ENCODE data around the gene NLRP8.
"Not testable (repeated sequence)": the region's sequence is repeated elsewhere in the genome, so short reads cannot be mapped to it uniquely, and the experiment has no call there.

The NLRP8 gene

DNA sequence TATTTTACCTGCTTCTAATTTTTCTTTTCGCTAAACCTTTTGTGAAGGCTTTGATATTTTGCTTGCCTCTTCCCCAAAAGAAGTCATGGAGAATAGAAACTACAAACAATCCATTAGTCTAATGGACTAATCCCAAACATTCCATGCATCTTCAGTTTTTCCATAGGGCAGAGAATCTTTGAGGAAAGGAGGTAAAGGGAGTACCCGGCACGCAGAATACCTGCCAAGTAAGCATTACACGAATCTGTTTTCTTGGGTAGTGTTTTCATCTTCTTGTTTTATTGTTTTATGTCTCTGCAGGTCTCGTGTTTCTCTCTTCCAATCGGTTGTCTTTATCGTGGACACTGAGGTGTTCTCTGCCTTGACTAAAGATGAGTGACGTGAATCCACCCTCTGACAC lies at the start of gene NLRP8:
TSS of gene NLRP8 (plus strand) at position 301 of the 400 bp plus-strand sequence.
- no peak for DNase-seq (ENCODE audit: low spot score)

- DNase-seq (ENCODE audit: low spot score): no peak
Measured at GRCh38 chr19:55898911-55899310, 48.7 kb upstream of the NLRP8 start.

GRCh38 chr19:55901369-55902079 lies 46.1 kb upstream of the NLRP8 start:
- DNase-seq (ENCODE audit: low spot score): no peak

DNA sequence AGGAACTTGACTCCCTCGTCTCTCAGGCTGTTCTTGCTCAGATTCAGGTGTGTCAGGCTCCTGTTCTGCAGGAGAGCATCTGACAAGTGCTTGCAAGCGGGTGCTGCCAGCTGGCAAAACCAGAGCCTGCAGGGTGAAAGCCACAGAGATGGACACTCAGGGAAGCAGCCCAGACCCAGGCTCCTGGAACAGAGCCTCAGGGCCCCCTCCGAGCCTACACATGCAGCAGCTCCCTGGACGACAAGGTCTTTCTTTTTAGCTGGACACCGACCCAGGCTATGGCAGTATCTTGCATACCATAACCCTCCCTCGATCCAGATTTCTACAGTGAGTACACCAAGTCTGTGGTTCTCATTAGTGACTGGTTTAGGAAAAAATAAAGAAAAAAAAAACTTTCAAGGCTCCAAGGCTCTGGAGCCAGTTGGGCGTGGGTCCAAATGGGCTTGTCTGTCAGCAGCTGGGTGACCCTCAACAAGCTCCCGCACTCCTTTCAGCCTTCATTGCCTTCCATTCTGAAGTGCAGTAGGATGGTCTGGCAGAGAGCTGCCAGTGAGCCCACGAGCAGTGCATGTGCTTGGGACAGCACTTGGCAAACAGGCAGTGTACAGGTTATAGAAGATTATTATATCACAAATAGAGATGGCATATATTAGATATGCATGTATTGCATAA lies 45.4 kb upstream of the NLRP8 start:
- DNase-seq (ENCODE audit: low spot score): no peak

DNA sequence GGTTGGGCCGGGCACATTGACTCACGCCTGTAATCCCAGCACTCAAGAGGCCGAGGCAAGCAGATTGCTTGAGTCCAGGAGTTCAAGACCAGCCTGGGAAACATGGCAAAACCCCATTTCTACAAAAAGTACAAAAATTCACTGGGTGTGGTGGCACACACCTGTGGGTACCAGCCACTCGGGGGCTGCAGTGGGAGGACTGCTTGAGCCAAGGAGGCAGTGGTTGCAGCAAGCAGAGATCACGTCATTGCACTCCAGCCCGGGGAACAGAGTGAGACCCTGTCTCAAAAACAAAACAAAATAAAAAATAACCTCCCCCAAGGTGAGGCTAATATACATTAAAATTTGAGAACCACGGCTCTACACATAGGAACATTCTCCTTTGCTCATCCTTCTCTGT lies 40.3 kb upstream of the NLRP8 start:
- DNase-seq (ENCODE audit: low spot score): no peak

DNA sequence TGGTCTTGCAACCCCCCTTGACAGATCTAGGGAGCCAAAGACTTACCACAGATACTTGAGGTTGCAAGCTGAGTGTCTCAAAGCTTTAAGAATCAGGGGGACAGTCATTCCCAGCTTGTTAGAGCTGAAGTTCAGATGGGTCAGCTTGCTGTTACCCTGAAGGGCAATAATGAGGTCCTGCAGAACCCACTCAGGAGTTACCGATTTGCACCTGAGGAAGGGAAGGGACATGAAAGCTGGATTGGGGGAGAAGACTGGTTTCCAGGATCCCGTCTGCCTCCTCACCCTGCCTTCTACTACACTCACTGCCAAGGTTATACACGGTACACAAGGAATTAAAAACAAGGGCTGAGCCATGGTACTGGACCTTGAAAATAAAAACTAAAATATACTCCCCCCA lies 39.9 kb upstream of the NLRP8 start:
- no peak for DNase-seq (ENCODE audit: low spot score)

GRCh38 chr19:55909801-55910200 lies 37.8 kb upstream of the NLRP8 start:
- DNase-seq (ENCODE audit: low spot score): no peak

DNA sequence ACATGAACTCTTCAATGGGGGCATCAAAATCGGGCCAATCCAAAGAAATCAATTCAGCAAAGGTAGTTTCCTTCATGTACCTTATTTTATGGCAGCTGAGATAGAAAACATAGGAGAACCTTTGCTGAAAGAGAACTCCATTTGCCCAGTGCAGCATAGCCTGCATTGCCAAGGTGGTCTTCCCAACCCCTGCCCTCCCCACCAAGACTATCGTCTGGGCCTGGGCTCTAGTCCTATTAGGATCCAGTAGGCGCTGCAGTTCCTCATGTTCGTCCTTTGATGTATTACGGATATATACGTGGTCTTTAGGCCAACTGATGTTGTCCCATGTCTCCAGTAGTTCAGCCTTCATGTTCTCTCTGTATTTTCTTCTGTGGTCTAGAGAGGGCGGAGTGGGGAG lies 34.7 kb upstream of the NLRP8 start:
- DNase-seq (ENCODE audit: low spot score): no peak

DNA sequence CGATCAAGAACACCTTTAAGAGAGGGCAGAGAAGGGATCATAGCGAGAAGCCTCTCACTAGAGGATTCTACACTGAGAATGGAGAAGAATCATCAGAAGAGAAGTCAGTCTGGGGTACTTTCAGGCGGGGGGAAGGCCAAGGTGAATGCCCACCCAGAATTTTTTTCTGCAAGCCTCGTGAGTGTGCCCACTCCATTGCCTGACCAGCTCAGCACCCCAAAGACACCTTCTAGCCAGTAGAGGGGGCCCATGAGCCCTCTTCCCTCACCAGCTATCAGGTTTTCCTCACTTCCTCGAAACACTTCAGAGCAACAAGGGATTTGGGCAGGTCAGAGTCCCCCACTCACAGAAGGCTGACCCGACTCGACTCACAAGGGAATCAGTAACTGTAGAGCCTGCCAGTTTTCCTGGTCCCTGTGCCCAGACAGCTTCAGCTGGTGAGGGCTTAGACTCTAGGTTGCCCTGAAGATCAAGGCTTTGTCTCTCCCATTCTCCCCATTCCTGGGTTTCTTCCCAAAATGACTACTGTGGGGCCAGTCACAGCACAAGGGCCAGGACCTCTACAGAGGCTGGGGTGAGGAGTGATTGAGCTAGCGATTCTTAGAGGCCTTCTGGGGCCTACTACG lies 33.9 kb upstream of the NLRP8 start:
- no peak for DNase-seq (ENCODE audit: low spot score)

DNA sequence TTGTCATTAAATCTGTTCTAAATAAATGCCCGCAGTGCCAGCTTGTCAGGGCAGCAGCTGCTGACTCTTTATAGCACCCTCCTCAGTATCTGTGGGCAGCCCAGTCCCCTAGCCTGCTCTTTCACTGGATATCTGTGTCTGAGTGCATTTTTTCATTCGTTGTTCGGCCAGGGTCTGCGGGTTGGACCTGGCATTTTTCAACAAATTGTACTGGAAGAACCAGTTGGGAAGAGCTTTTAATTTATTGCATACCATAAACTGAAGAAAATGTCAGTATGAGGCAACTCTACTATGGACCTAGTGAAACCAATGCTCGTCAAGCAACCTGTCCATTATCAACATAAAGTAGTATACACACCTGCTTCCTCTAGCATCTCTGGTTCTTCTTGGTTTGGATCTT lies 24.1 kb upstream of the NLRP8 start:
- DNase-seq (ENCODE audit: low spot score): no peak

DNA sequence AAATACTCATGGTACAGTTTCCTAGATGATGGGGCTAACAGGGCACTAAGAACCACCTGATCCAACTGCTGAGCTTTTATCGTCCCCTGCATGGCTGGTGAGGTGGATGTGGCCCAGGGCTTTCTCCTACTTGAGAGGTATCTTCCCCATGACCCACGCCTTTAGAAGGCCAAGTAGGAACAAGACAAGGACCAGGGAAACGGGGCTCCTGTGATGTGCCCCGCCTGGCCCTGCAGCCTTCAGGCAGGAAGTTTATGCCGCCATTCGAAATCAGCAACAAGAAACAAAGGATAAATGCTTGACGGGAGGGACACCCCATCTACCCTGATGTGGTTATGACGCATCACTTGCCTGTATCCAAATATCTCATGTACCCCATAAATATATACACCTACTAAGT lies 19.6 kb upstream of the NLRP8 start:
- DNase-seq (ENCODE audit: low spot score): no peak

DNA sequence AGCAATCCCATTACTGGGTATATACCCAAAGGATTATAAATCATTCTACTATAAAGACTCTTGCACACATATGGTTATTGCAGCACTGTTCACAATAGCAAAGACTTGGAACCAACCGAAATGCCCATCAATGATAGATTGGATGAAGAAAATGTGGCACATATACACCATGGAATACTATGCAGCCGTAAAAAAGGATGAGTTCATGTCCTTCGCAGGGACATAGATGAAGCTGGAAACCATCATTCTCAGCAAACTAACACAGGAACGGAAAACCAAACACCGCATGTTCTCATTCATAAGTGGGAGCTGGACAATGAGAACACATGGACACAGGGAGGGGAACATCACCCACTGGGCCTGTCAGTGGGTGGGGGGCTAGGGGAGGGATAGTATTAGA lies 18.4 kb upstream of the NLRP8 start:
- not testable (repeated sequence) for DNase-seq (ENCODE audit: low spot score)

- no peak for DNase-seq (ENCODE audit: low spot score)
Measured at GRCh38 chr19:55930996-55931515, 16.6 kb upstream of the NLRP8 start.

DNA sequence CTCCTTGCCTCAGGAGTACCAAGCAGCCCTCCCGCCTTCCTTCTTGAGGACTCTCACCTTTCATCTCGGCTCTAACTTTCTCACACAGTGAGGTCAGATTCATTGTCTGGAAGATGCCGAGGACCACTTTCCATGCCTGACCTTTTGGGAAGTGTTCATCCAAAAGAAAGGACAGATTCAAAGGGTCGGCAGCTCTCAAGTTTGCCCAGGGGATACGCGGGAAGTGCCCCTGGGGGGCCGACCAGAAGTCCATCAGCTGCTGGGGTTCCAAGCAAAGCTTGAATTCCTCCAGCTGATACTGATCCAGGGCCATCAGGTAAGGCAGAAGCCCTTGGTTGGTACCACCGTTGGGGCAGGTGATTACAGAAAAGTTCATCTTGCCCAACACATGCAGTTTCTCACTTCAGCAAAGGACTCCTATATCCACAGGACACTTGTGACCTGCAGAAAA lies 15.7 kb upstream of the NLRP8 start, which contains the start of gene NLRP13:
TSS of gene NLRP13 (minus strand) at position 401 of the 451 bp plus-strand sequence. CDS start at position 376, 25 bp downstream.
- DNase-seq (ENCODE audit: low spot score): no peak

GRCh38 chr19:55935206-55935605 lies 12.4 kb upstream of the NLRP8 start:
- no peak for DNase-seq (ENCODE audit: low spot score)

DNA sequence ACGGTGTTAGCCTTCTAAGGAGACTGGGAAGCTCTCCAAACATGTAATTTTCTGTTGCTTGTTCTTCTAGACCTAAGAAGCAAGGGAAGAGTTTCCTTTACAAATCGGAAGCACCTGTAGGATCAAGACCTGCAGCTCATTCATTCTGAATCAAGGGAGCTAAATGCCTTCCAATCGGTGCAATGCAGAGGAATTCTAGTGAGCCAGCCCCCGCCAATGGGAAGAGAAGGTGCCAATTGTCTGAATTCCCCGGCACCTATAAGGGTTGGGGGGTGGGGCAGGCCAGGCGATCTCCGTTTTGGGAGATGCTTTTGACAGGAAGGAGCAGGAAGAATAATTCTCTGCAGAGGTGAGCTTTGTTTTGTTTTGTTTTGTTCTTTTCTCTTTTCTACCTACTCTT lies 8.4 kb upstream of the NLRP8 start:
- DNase-seq (ENCODE audit: low spot score): no peak

DNA sequence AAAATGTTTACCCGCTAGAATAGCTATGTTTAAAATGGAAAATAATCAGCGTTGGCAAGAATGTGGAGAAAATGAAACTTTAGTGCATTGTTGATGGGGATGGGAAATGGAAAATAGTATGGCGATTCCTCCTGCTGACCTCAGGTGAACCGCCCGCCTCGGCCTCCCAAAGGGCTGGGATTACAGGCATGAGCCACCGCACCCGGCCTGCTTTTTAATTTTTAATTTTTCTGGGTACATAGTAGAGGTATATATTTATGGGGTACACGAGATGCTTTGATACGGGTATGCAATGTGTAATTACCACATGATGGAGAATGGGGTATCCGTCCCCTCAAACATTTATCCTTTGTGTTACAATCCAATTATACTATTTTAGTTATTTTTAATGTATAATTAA lies 7.3 kb upstream of the NLRP8 start:
- DNase-seq (ENCODE audit: low spot score): no peak

GRCh38 chr19:55950566-55950965 lies 2.9 kb downstream of the NLRP8 start:
- DNase-seq (ENCODE audit: low spot score): not testable (repeated sequence)

DNA sequence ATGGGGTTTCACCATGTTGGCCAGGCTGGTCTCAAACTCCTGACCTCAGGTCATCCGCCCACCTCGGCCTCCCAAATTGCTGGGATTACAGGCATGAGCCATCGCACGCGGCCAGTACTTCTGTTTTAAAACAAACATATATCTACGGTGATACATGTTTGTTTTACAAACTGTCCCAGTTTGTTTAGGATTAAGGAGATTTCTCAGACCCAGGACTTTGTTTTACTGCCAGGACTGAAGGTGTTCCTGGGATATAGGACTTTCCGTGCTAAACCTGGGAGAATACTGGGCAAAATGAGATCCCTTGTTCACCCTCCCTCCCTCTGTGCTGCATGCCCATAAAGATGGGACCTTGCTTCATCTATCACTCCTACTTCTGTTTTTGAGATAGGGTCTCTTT lies 8.8 kb downstream of the NLRP8 start:
- no peak for DNase-seq (ENCODE audit: low spot score)

DNA sequence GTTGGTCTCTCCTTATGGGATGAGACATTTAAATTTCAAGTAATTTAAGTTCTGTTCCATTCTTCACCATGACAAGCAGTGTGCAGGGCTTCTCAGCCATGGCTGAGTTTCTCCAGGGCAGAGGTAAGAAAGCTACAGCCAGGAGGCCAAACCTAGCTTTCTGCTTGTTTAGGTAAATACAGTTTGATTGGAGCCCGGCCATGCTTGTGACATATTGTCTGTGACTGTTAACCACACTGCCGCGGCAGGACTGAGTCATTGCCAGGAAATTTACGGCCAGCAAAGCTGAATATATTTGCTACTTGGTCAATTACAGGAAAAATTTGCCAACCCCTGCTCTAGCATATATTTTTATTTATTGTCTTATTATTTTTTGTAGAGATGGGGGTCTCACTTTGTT lies 10.7 kb downstream of the NLRP8 start:
- no peak for DNase-seq (ENCODE audit: low spot score)

DNA sequence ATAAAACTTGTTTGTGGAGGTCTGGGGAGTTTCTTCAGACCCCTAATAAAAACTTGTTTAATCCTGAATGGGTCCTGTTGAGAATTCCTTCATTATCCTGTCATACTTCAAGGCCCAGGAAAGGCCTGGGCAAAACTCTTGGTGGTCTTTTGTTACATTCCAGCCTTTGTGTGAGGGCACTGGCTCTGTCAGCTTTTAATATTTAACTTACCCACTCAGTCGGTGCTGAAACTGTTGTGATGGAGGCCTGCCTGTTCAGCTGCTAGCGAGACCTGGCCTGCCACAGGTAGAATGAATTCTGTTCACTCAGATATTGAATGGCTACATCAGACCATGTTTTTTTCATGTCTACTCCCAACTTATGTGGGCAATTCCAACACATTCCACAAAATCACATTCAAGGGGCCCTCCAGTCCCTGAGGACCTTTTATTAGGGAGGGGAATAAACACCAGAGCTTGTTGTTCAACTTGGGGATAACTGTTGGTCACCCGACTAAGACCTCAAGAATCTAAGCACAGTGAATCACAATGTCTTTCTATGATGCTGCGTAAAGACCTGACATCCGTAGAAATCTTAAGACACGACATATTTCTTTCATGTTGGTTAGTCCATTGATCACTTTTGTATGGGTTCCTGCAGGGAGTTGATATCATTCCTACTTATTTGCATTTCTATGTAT lies 12.5 kb downstream of the NLRP8 start:
- DNase-seq (ENCODE audit: low spot score): no peak

GRCh38 chr19:55962186-55962585 lies 14.6 kb downstream of the NLRP8 start:
- no peak for DNase-seq (ENCODE audit: low spot score)
